Thyroid gland (tissue), 4 donors: ENCODE data around the gene SLCO3A1.

ENCODE experiments used
- CTCF ChIP-seq, 6 experiments: fragments of 200-600 bp in 3 of 6; fragments of 450-650 bp in 3 of 6; sonication (generic) in 3 of 6; IDR thresholded peaks; one replicate each; pipeline ENCODE4 v1.5.1; 2016 to 2019; ENCODE audit warnings: antibody characterized with exemption in 6 of 6, mild to moderate bottlenecking in 2 of 6, inconsistent platforms in 1 of 6, moderate library complexity in 1 of 6
- POLR2A ChIP-seq, 2 donors: fragments of 450-650 bp; IDR thresholded peaks; one replicate each; pipeline ENCODE4 v1.6.1; 2017; ENCODE audit warnings: antibody characterized with exemption in 2 of 2, mild to moderate bottlenecking in 2 of 2, moderate library complexity in 1 of 2

GRCh38 chr15:91882858-91883586 is 29.5 kb downstream of the SLCO3A1 start:
- TF ChIP-seq POLR2A (IDR thresholded peaks at IDR 0.05) (no peak), CTCF (IDR thresholded peaks at IDR 0.05) (no peak)
